ENCODE measurements around the gene ZFAND3. TPM values are rescaled to one million over a fixed set of nuclear protein-coding genes. Genes with fewer than 3 reads are reported as not detected.

The ZFAND3 gene
- total and polyA plus RNA-seq, 2 of the 4 experiments (the other 2 are of a cell fraction), result 10.9 to 26.7 TPM

GRCh38 chr6:37779111-37779800 is 40.3 kb upstream of the ZFAND3 start:
- Histone ChIP-seq H3K27ac (ENCODE audit: insufficient read depth, low read length) (no peak overlapping the region), H3K14ac (replicated peaks; ENCODE audit: low read depth, low read length) (no peak overlapping the region), H3K79me1 (ENCODE audit: low read depth in 1 of 2, low read length in 2 of 2) (no peaks in the 10 kb centered on the region), H3K9me1 (ENCODE audit: insufficient read depth, low read length) (peaks cover 7% of the 10 kb centered on the region), H4K91ac (ENCODE audit: insufficient read depth, low read depth, low read length) (no peak overlapping the region), H3K27me3 (ENCODE audit: control insufficient read depth, insufficient read depth, low read length) (peaks cover 15% of the 10 kb centered on the region), H3K4me3 (ENCODE audit: insufficient read depth, low read depth, low read length) (no peak overlapping the region), H2AK5ac (ENCODE audit: low read depth, low read length) (no peak overlapping the region), H2BK20ac (ENCODE audit: low read depth, low read length) (no peak overlapping the region), H4K8ac (ENCODE audit: low read depth in 2 of 2, low read length in 2 of 2) (no peak overlapping the region), H3K36me3 (ENCODE audit: control insufficient read depth, insufficient read depth, low read length) (no peaks in the 10 kb centered on the region), H3K9me3 (ENCODE audit: control insufficient read depth, insufficient read depth, low read length) (no peaks in the 10 kb centered on the region), H3K56ac (ENCODE audit: extremely low read depth, insufficient read depth, low read length) (no peak overlapping the region), H2AK9ac (replicated peaks; ENCODE audit: low read depth, low read length, poor library complexity) (no peak overlapping the region), H2BK5ac (ENCODE audit: low read depth, low read length, poor library complexity, severe bottlenecking) (no peak overlapping the region), H4K5ac (ENCODE audit: low read depth, low read length) (no peak overlapping the region), H3K4me1 (ENCODE audit: control insufficient read depth, insufficient read depth, low read length) (peaks cover 10% of the 10 kb centered on the region), H4K20me1 (ENCODE audit: insufficient read depth, low read length) (no peaks in the 10 kb centered on the region), H3K18ac (ENCODE audit: low read depth, low read length) (no peak overlapping the region), H2BK15ac (ENCODE audit: low read depth, low read length) (no peak overlapping the region), H3K4ac (ENCODE audit: low read depth, low read length) (no peak overlapping the region), H3K23ac (ENCODE audit: low read depth, low read length) (no peak overlapping the region), H3K4me2 (ENCODE audit: low read depth, low read length) (no peak overlapping the region), H2BK120ac (ENCODE audit: low read depth, low read length) (no peak overlapping the region), H3K9ac (ENCODE audit: low read depth, low read length) (no peak overlapping the region), H2AFZ (replicated peaks; ENCODE audit: low read length, poor library complexity) (no peak overlapping the region)
- in situ Hi-C loops (cut with MboI; ENCODE audit: low sequenced_read_pairs) (no loop called here), intact Hi-C loops (cut with micrococcal nuclease) (no loop called here), dilution Hi-C loops (cut with HindIII; ENCODE audit: low sequenced_read_pairs, unreplicated experiment) (no loop called here)
- ChIA-PET CTCF (no interaction called here), POLR2A (ENCODE audit: unreplicated experiment) (no interaction called here)
- no TSS peak for BruUV-seq (replicated peaks)
- 38% methylated on average over 1 of the region's 4 CpGs; no CpG with 5 or more reads in 1 of the 2 experiments for WGBS, 2 experiments (ENCODE audit: extremely low coverage in 2 of 2, insufficient read length in 1 of 2)
- TF ChIP-seq MAFK (IDR thresholded peaks at IDR 0.05; ENCODE audit: low read depth, low read length), result no peak
- no peak for TF ChIP-seq RFX5 (IDR thresholded peaks at IDR 0.05; ENCODE audit: low read depth, low read length)
- no peak for TF ChIP-seq RAD21 (IDR thresholded peaks at IDR 0.05; ENCODE audit: low read length)
- TF ChIP-seq POLR2A (IDR thresholded peaks at IDR 0.05; ENCODE audit: low read depth, low read length), result no peak
- no peak for TF ChIP-seq MXI1 (IDR thresholded peaks at IDR 0.05; ENCODE audit: borderline replicate concordance, low read depth, low read length)
- no peak for TF ChIP-seq USF2 (IDR thresholded peaks at IDR 0.05; ENCODE audit: low read depth, low read length)
- no peak for TF ChIP-seq SMC3 (IDR thresholded peaks at IDR 0.05; ENCODE audit: low read depth, low read length)
- no peak for TF ChIP-seq ELK1 (IDR thresholded peaks at IDR 0.05; ENCODE audit: borderline replicate concordance, low read depth, low read length)
- no peak for TF ChIP-seq CEBPB (IDR thresholded peaks at IDR 0.05; ENCODE audit: low read depth, low read length)
- TF ChIP-seq MAZ (IDR thresholded peaks at IDR 0.05; ENCODE audit: borderline replicate concordance, low read depth, low read length), result no peak
- TF ChIP-seq FOS (IDR thresholded peaks at IDR 0.05; ENCODE audit: low read depth, low read length), result no peak
- no peak for TF ChIP-seq NFE2L2 (IDR thresholded peaks at IDR 0.05; ENCODE audit: low read depth, low read length)
- no peak for TF ChIP-seq BHLHE40 (IDR thresholded peaks at IDR 0.05; ENCODE audit: low read depth, low read length)
- TF ChIP-seq CHD1 (IDR thresholded peaks at IDR 0.05; ENCODE audit: low read depth, low read length), result no peak
- no peak for TF ChIP-seq CTCF (conservative IDR thresholded peaks at IDR 0.05; ENCODE audit: low read depth, low read length)
- no peak for TF ChIP-seq RCOR1 (IDR thresholded peaks at IDR 0.05; ENCODE audit: insufficient replicate concordance, low read length)
- ATAC-seq (ENCODE audit: low read depth) (no peak), DNase-seq (no peak)

Measured in IMR-90 (cell line).